NCI-H2227 treated with DMSO at 0.1 percent for 48 hours (cell line): ENCODE measurements around the gene HAVCR2.

ENCODE experiments used
- DNase-seq: peaks from one replicate; lab custom pipeline; 2025; lab: John Stamatoyannopoulos, UW

Gene HAVCR2

GRCh38 chr5:157045601-157046000 lies 63.2 kb downstream of the HAVCR2 start:
- DNase-seq = no peak

- DNase-seq = no peak
These were observed 70.2 kb downstream of the HAVCR2 start for GRCh38 chr5:157038568-157039187.
